Transverse colon (tissue), 4 donors: Measurements from ENCODE around the gene FZD2. TPM values are rescaled to one million over a fixed set of nuclear protein-coding genes. Genes with fewer than 3 reads are reported as not detected.

Experiments used
- DNase-seq: peaks from one replicate; pipeline ENCODE4 v3.0.0-alpha.2; 2019
- H3K27ac ChIP-seq, 4 donors: fragments of 200-600 bp; sonication (generic); 2 replicates each; pipeline ENCODE4 v1.5.1; 2016 to 2018; ENCODE audit warnings: inconsistent platforms in 4 of 4
- H3K27me3 ChIP-seq: fragments of 200-600 bp; sonication (generic); 2 replicates; pipeline ENCODE4 v1.5.1; 2017; ENCODE audit warnings: inconsistent platforms
- H3K36me3 ChIP-seq, 4 donors: fragments of 200-600 bp; sonication (generic); 2 replicates each; pipeline ENCODE4 v1.5.1; 2017 to 2019; ENCODE audit warnings: inconsistent platforms in 4 of 4
- H3K4me1 ChIP-seq, 4 donors: fragments of 200-600 bp; sonication (generic); 2 replicates each; pipeline ENCODE4 v1.5.1; 2017 to 2020; ENCODE audit warnings: inconsistent platforms in 4 of 4
- H3K4me3 ChIP-seq, 4 donors: fragments of 200-600 bp; sonication (generic); 1 replicate in 1 of 4; 2 replicates in 3 of 4; pipeline versions ENCODE4 v1.5.1 to v1.6.1; 2017 to 2019; ENCODE audit warnings: inconsistent platforms in 4 of 4
- H3K9me3 ChIP-seq, 2 donors: fragments of 200-600 bp; sonication (generic); 2 replicates each; pipeline ENCODE4 v1.5.1; 2017 to 2019; ENCODE audit warnings: inconsistent platforms in 2 of 2
- EP300 ChIP-seq: sonication (generic); formaldehyde crosslinking; IDR thresholded peaks from one replicate; pipeline ENCODE4 v1.6.1; 2017; ENCODE audit warnings: antibody characterized with exemption, low read depth
- POLR2A ChIP-seq: fragments of 450-650 bp; IDR thresholded peaks from one replicate; pipeline ENCODE4 v1.6.1; 2016; ENCODE audit warnings: antibody characterized with exemption, mild to moderate bottlenecking, moderate library complexity
- POLR2AphosphoS5 ChIP-seq, 3 donors: sonication (generic); formaldehyde crosslinking; IDR thresholded peaks; one replicate each; pipeline ENCODE4 v1.6.1; 2016; ENCODE audit warnings: antibody characterized with exemption in 3 of 3
- WGBS, 2 donors: methylation state at CpG; one replicate each; pipeline ENCODE4 v1.1.5; 2018; ENCODE audit warnings: low coverage in 1 of 2; 5-methylcytosine and 5-hydroxymethylcytosine counted together
- in situ Hi-C, 4 donors: fragments of 200-750 bp; cut with MboI; loops; one replicate each; pipeline versions ENCODE4 v1.15.0 to v1.15.1; 2017; ENCODE audit warnings: low sequenced_read_pairs in 3 of 4, low pct_ligation_motif_present in 1 of 4, low pct_unique_long_range_greater_than_20kb in 1 of 4
- intact Hi-C: fragments of 100-400 bp; cut with DNase I; formaldehyde crosslinking; loops from one replicate; pipeline ENCODE4 v1.15.1; 2023; ENCODE audit warnings: low total_unique reads
- total RNA-seq, 4 donors: library from RNA; depleted of rRNA; stranded (reverse); fragments of >200 nt; gene quantifications; one replicate each; pipeline ENCODE4 v1.1.0, GENCODE V29; 2016
- TF ChIP-seq, protein P1 (sequence below), 5 experiments: fragments of 200-600 bp in 3 of 5; fragments of 450-650 bp in 2 of 5; sonication (generic) in 3 of 5; IDR thresholded peaks; 1 replicate in 2 of 5; 2 replicates in 3 of 5; pipeline ENCODE4 v1.5.1; 2016 to 2017; ENCODE audit warnings: antibody characterized with exemption in 5 of 5, inconsistent platforms in 3 of 5, mild to moderate bottlenecking in 2 of 5, moderate library complexity in 1 of 5

FZD2 gene
- total RNA-seq, 4 donors from 2014 or later, result 0.41 to 1.3 TPM; not detected in 2

GRCh38 chr17:44607836-44608690, 50.8 kb downstream of the FZD2 start:
- intact Hi-C loops, result no loop called here
- in situ Hi-C loops, result no loop called here
- DNase-seq, result no peak

GRCh38 chr17:44608727-44609435, 51.6 kb downstream of the FZD2 start:
- H3K9me3 ChIP-seq, result no peaks in the 10 kb centered on the region
- no peaks in the 10 kb centered on the region for H3K27me3 ChIP-seq
- 88% methylated on average over 6 of the region's 6 CpGs; no CpG with 5 or more reads in 1 of the 2 donors for WGBS, 2 donors
- TF ChIP-seq POLR2A (no peak), EP300 (no peak), POLR2AphosphoS5 (IDR thresholded peaks at IDR 0.05) (no peak)
- TF ChIP-seq, protein P1, sequence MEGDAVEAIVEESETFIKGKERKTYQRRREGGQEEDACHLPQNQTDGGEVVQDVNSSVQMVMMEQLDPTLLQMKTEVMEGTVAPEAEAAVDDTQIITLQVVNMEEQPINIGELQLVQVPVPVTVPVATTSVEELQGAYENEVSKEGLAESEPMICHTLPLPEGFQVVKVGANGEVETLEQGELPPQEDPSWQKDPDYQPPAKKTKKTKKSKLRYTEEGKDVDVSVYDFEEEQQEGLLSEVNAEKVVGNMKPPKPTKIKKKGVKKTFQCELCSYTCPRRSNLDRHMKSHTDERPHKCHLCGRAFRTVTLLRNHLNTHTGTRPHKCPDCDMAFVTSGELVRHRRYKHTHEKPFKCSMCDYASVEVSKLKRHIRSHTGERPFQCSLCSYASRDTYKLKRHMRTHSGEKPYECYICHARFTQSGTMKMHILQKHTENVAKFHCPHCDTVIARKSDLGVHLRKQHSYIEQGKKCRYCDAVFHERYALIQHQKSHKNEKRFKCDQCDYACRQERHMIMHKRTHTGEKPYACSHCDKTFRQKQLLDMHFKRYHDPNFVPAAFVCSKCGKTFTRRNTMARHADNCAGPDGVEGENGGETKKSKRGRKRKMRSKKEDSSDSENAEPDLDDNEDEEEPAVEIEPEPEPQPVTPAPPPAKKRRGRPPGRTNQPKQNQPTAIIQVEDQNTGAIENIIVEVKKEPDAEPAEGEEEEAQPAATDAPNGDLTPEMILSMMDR (IDR thresholded peaks at IDR 0.05), result no peak
- in situ Hi-C loops, result no loop called here
- no peaks in the 10 kb centered on the region for H3K36me3 ChIP-seq
- no peak overlapping the region for H3K27ac ChIP-seq
- no peak for DNase-seq
- peaks cover 0 to 5% (median 0%) of the 10 kb centered on the region in 4 donors for H3K4me1 ChIP-seq
- intact Hi-C loops, result no loop called here
- no peak overlapping the region for H3K4me3 ChIP-seq

More at GRCh38 chr17:44607836-44608690, 50.8 kb downstream of the FZD2 start:
- peaks cover 0 to 5% (median 0%) of the 10 kb centered on the region in 4 donors for H3K4me1 ChIP-seq
- no peaks in the 10 kb centered on the region for H3K27me3 ChIP-seq
- TF ChIP-seq, protein P1 (IDR thresholded peaks at IDR 0.05), result no peak
- TF ChIP-seq POLR2AphosphoS5 (IDR thresholded peaks at IDR 0.05) (no peak), POLR2A (no peak)
- 47% methylated on average over 9 of the region's 10 CpGs; no CpG with 5 or more reads in 1 of the 2 donors for WGBS, 2 donors
- no peak overlapping the region for H3K4me3 ChIP-seq
- H3K9me3 ChIP-seq, result no peaks in the 10 kb centered on the region
- H3K36me3 ChIP-seq, result no peaks in the 10 kb centered on the region
- no peak overlapping the region for H3K27ac ChIP-seq

DNA sequence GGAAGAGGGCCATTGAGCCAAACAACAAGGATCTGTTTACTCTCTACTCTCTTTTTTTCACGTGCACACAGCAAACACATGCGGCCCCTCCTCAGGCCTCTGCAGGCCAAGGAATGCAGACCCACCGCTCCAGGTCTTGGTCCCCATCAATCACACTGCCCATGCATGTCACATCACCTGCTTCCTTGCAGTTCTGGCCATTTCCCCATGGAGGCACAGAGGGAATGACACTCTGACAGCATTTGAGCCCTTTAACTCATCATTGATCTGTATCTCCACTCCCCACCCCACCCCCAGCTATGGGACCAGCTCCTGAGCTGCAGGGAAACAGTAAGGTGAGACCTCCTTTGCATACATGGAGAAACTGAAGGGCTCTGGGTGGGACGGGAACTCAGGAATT, 53.0 kb downstream of the FZD2 start:
- in situ Hi-C loops, result no loop called here
- TF ChIP-seq, protein P1 (IDR thresholded peaks at IDR 0.05), result no peak
- TF ChIP-seq EP300, result no peak
- TF ChIP-seq POLR2AphosphoS5 (IDR thresholded peaks at IDR 0.05), result no peak
- no peak for TF ChIP-seq POLR2A

More for the DNA sequence above, 53.0 kb downstream of the FZD2 start:
- Histone ChIP-seq H3K9me3 (no peaks in the 10 kb centered on the region), H3K27ac (no peak overlapping the region), H3K36me3 (no peaks in the 10 kb centered on the region), H3K4me1 (peaks cover 0 to 5% (median 0%) of the 10 kb centered on the region in 4 donors), H3K4me3 (no peak overlapping the region), H3K27me3 (peaks cover 3% of the 10 kb centered on the region)
- 43 to 79% methylated on average over 2 to 4 of the region's 4 CpGs for WGBS, 2 donors
- intact Hi-C loops, result no loop called here
- no peak for DNase-seq

Other genes with a start within 250 kb of the FZD2 start
- 1 to 10 TPM in 2 of 4 donors, under 1 TPM in 1, not detected in 1; 0.48 to 7.6 (median 1.1) TPM for gene RUNDC3A, start 248.9 kb upstream of the FZD2 start, total RNA-seq
- gene SLC25A39, start 232.7 kb upstream of the FZD2 start, total RNA-seq, result 100 to 1,000 TPM; 136 to 154 (median 141) TPM
- 1,000 to 10,000 TPM in 1 of 4 donors, 100 to 1,000 TPM in 3; 546 to 1,119 (median 694) TPM for gene GRN, start 212.2 kb upstream of the FZD2 start, total RNA-seq
- gene FAM171A2, start 193.6 kb upstream of the FZD2 start, total RNA-seq, result 1 to 10 TPM in 1 of 4 donors, under 1 TPM in 2, not detected in 1; 0.14 to 7.9 (median 0.95) TPM
- under 1 TPM in 2 of 4 donors, not detected in 2; 0.14 to 0.32 TPM for gene ITGA2B, start 167.8 kb upstream of the FZD2 start, total RNA-seq
- 10 to 100 TPM; 14.5 to 53.1 (median 31.2) TPM for gene GPATCH8, start 54.1 kb upstream of the FZD2 start, total RNA-seq
- gene MEIOC, start 99.0 kb downstream of the FZD2 start, total RNA-seq, result not detected
- 10 to 100 TPM in 3 of 4 donors, 1 to 10 TPM in 1; 2.0 to 16.1 (median 13.8) TPM for gene CCDC43, start 132.3 kb downstream of the FZD2 start, total RNA-seq
- gene DBF4B, start 151.2 kb downstream of the FZD2 start, total RNA-seq, result 1 to 10 TPM; 1.5 to 3.5 (median 2.5) TPM
- 1 to 10 TPM in 1 of 4 donors, under 1 TPM in 3; 0.37 to 2.0 (median 0.72) TPM for gene ADAM11, start 201.5 kb downstream of the FZD2 start, total RNA-seq